ENCODE data around the gene DAPL1.

DAPL1 gene

GRCh38 chr2:158795195-158795924, at the start of gene DAPL1:
DAPL1 (plus strand) TSS chr2:158795317; CDS start chr2:158795373, 56 bp downstream.
- DNase-seq = no peak

- no peak for DNase-seq
These were observed 49.2 kb upstream of the DAPL1 start for GRCh38 chr2:158745866-158746382.

GRCh38 chr2:158746488-158746887, 48.6 kb upstream of the DAPL1 start:
- no peak for DNase-seq

- no peak for DNase-seq
These were observed 47.8 kb upstream of the DAPL1 start for GRCh38 chr2:158747281-158747680.

GRCh38 chr2:158748926-158749590, 46.1 kb upstream of the DAPL1 start:
- no peak for DNase-seq

GRCh38 chr2:158750458-158751125, 44.5 kb upstream of the DAPL1 start:
- DNase-seq = no peak

GRCh38 chr2:158753641-158754611, 41.2 kb upstream of the DAPL1 start:
- DNase-seq = peak; percentile 8

GRCh38 chr2:158755310-158756087, 39.6 kb upstream of the DAPL1 start:
- no peak for DNase-seq

- DNase-seq = no peak
These were observed 38.8 kb upstream of the DAPL1 start for GRCh38 chr2:158756331-158756730.

GRCh38 chr2:158756976-158757375, 38.1 kb upstream of the DAPL1 start:
- no peak for DNase-seq

- no peak for DNase-seq
These were observed 34.2 kb upstream of the DAPL1 start for GRCh38 chr2:158760887-158761286.

GRCh38 chr2:158761621-158762020, 33.5 kb upstream of the DAPL1 start:
- no peak for DNase-seq

- no peak for DNase-seq
These were observed 32.8 kb upstream of the DAPL1 start for GRCh38 chr2:158762336-158762735.

- no peak for DNase-seq
These were observed 28.6 kb upstream of the DAPL1 start for GRCh38 chr2:158766524-158766923.

- DNase-seq = no peak
These were observed 22.6 kb upstream of the DAPL1 start for GRCh38 chr2:158772306-158773078.

- DNase-seq = no peak
These were observed 22.0 kb upstream of the DAPL1 start for GRCh38 chr2:158773121-158773520.

GRCh38 chr2:158774681-158775080, 20.4 kb upstream of the DAPL1 start:
- no peak for DNase-seq

- no peak for DNase-seq
These were observed 19.7 kb upstream of the DAPL1 start for GRCh38 chr2:158775273-158776027.

- DNase-seq = no peak
These were observed 18.9 kb upstream of the DAPL1 start for GRCh38 chr2:158776231-158776630.

- no peak for DNase-seq
These were observed 18.0 kb upstream of the DAPL1 start for GRCh38 chr2:158777077-158777476.

Measured in CD4-positive, alpha-beta T cell treated with Interferon gamma for 1 hour (primary cell).